Endothelial cell of umbilical vein (primary cell): ENCODE data around the gene ATP5PD. TPM values are rescaled to one million over a fixed set of nuclear protein-coding genes. Genes with fewer than 3 reads are reported as not detected.

ENCODE experiments used
- BruUV-seq: library from RNA; stranded (reverse); fragments of 400-500 nt; replicated peaks from 2 replicates; lab custom pipeline; 2021; lab: Mats Ljungman, UMichigan
- CTCF ChIA-PET: fragments of 300-600, 350-600 bp; sonication (Branson Sonifier 250); formaldehyde crosslinking; loops from one replicate; lab custom pipeline; 2021; ENCODE audit warnings: antibody characterized with exemption, inconsistent platforms; lab: Charles Lee
- POLR2A ChIA-PET: fragments of 300-600, 350-600 bp; sonication (Branson Sonifier 250); formaldehyde crosslinking; loops from one replicate; lab custom pipeline; 2021; ENCODE audit warnings: antibody characterized with exemption, inconsistent platforms; lab: Charles Lee
- DNase-seq: peaks from one replicate; pipeline ENCODE4 v3.0.0-alpha.2; 2011; ENCODE audit warnings: low read depth, low spot score
- FAIRE-seq: peaks from 2 replicates; lab custom pipeline; 2011; peaks lifted over from hg19 to GRCh38; lab: Jason Lieb, UNC
- H2AFZ ChIP-seq: 2 replicates; pipeline ENCODE4 v1.6.0; 2012; ENCODE audit warnings: low read depth, low read length, control low read depth, inconsistent platforms
- H3K27ac ChIP-seq: 2 replicates; pipeline ENCODE4 v1.5.1; 2011; ENCODE audit warnings: low read depth, mild to moderate bottlenecking, control low read depth, low read length, moderate library complexity; ENCODE audit not compliant: insufficient read depth
- H3K27me3 ChIP-seq, 2 experiments: 2 replicates each; pipeline versions ENCODE4 v1.6.0 to v1.6.1; 2011; ENCODE audit warnings: low read length in 2 of 2, mixed read lengths in 1 of 2; ENCODE audit not compliant: control insufficient read depth in 2 of 2, insufficient read depth in 2 of 2
- H3K36me3 ChIP-seq, 2 experiments: 2 replicates in 1 of 2; 3 replicates in 1 of 2; pipeline ENCODE4 v1.5.1; 2011; ENCODE audit warnings: low read length in 2 of 2, mild to moderate bottlenecking in 1 of 2, moderate library complexity in 1 of 2; ENCODE audit not compliant: control insufficient read depth in 2 of 2, insufficient read depth in 2 of 2; ENCODE audit errors: extremely low read depth in 1 of 2
- H3K4me1 ChIP-seq: 3 replicates; pipeline ENCODE4 v1.5.1; 2011; ENCODE audit warnings: mild to moderate bottlenecking, low read length; ENCODE audit not compliant: control insufficient read depth, insufficient read depth; ENCODE audit errors: extremely low read depth
- H3K4me2 ChIP-seq: 2 replicates; pipeline ENCODE4 v1.6.1; 2011; ENCODE audit warnings: low read length, control low read depth, mixed read lengths; ENCODE audit not compliant: insufficient read depth
- H3K4me3 ChIP-seq, 3 experiments: fragments of 200-600 bp in 1 of 3; sonication (generic), shearing (Covaris generic) in 1 of 3; replicated peaks in 1 of 3; 2 replicates each; pipeline ENCODE4 v1.5.1; 2011 to 2016; ENCODE audit warnings: control low read depth in 3 of 3, low read length in 3 of 3, mild to moderate bottlenecking in 2 of 3, inconsistent platforms in 1 of 3, low read depth in 1 of 3, moderate library complexity in 1 of 3; ENCODE audit not compliant: insufficient read depth in 1 of 3
- H3K79me2 ChIP-seq: 2 replicates; pipeline ENCODE4 v1.6.0; 2012; ENCODE audit warnings: low read length, inconsistent platforms; ENCODE audit not compliant: control insufficient read depth, insufficient read depth
- H3K9ac ChIP-seq: replicated peaks from 2 replicates; pipeline ENCODE3; 2011; ENCODE audit warnings: low read length, control low read depth; ENCODE audit not compliant: insufficient read depth; ENCODE audit errors: extremely low read depth
- H3K9me1 ChIP-seq: replicated peaks from 3 replicates; pipeline ENCODE4 v1.6.0; 2011; ENCODE audit warnings: mild to moderate bottlenecking, low read length; ENCODE audit not compliant: control insufficient read depth, insufficient read depth; ENCODE audit errors: extremely low read depth
- H3K9me3 ChIP-seq: replicated peaks from 2 replicates; pipeline ENCODE4 v1.5.1; 2012; ENCODE audit warnings: low read length, inconsistent platforms; ENCODE audit not compliant: control insufficient read depth, insufficient read depth
- H4K20me1 ChIP-seq: replicated peaks from 2 replicates; pipeline ENCODE3; 2011; ENCODE audit warnings: mild to moderate bottlenecking, low read length; ENCODE audit not compliant: control insufficient read depth, insufficient read depth; ENCODE audit errors: extremely low read depth
- EZH2 ChIP-seq: IDR thresholded peaks from 2 replicates; pipeline ENCODE4 v1.6.1; 2012; ENCODE audit warnings: borderline replicate concordance, low read depth, mild to moderate bottlenecking, moderate library complexity, low read length, inconsistent platforms; ENCODE audit not compliant: severe bottlenecking
- FOS ChIP-seq: IDR thresholded peaks from 2 replicates; pipeline ENCODE4 v1.6.1; 2011; ENCODE audit warnings: mild to moderate bottlenecking, low read length, moderate library complexity, borderline replicate concordance; ENCODE audit not compliant: insufficient read depth
- GATA2 ChIP-seq: IDR thresholded peaks from 2 replicates; pipeline ENCODE4 v1.7.0; 2011; ENCODE audit warnings: low read depth, mild to moderate bottlenecking, moderate library complexity, mixed read lengths, low read length; ENCODE audit not compliant: insufficient read length, insufficient read depth
- JUN ChIP-seq: IDR thresholded peaks from 2 replicates; pipeline ENCODE4 v1.6.1; 2011; ENCODE audit warnings: borderline replicate concordance, low read depth; ENCODE audit not compliant: insufficient read length, insufficient read depth
- MAX ChIP-seq: IDR thresholded peaks from 2 replicates; pipeline ENCODE4 v1.6.1; 2011; ENCODE audit not compliant: insufficient read depth, insufficient read length
- MYC ChIP-seq: IDR thresholded peaks from one replicate; pipeline ENCODE4 v1.6.1; 2011; ENCODE audit warnings: mild to moderate bottlenecking, low read depth, low read length
- POLR2A ChIP-seq: IDR thresholded peaks from 2 replicates; pipeline ENCODE4 v1.6.1; 2012; ENCODE audit warnings: low read depth, mild to moderate bottlenecking, control low read depth, low read length
- POLR2AphosphoS5 ChIP-seq: IDR thresholded peaks from 2 replicates; pipeline ENCODE4 v1.6.1; 2012; ENCODE audit warnings: low read depth, mild to moderate bottlenecking, control low read depth, low read length, moderate library complexity; ENCODE audit not compliant: insufficient read depth
- dilution Hi-C: fragments of 300-500 bp; cut with MboI; formaldehyde crosslinking; loops from one replicate; pipeline ENCODE4 v1.15.0; 2019; ENCODE audit warnings: low sequenced_read_pairs; ENCODE audit not compliant: extremely low pct_ligation_motif_present
- intact Hi-C: fragments of 100-400 bp; cut with micrococcal nuclease; formaldehyde crosslinking; loops from one replicate; pipeline ENCODE4 v1.10.0; 2022
- polyA plus RNA-seq, 4 experiments: library from polyadenylated mRNA; depleted of rRNA in 3 of 4; stranded (reverse) in 3 of 4; unstranded in 1 of 4; fragments of >200 nt; gene quantifications; 2 replicates each; pipeline versions ENCODE4 v1.2.1 to v1.2.3, GENCODE V29; 2011 to 2012; ENCODE audit warnings: missing spikeins in 1 of 4
- total RNA-seq: library from RNA; stranded (reverse); gene quantifications from 2 replicates; pipeline ENCODE4 v1.2.3, GENCODE V29; 2021
- TF ChIP-seq, protein P1 (sequence below), 2 donors: IDR thresholded peaks; 1 replicate in 1 of 2; 2 replicates in 1 of 2; pipeline ENCODE4 v1.5.1; 2011; ENCODE audit warnings: low read length in 2 of 2, mild to moderate bottlenecking in 2 of 2, moderate library complexity in 2 of 2, control low read depth in 1 of 2, inconsistent platforms in 1 of 2, low read depth in 1 of 2; ENCODE audit not compliant: insufficient read depth in 1 of 2; ENCODE audit errors: extremely low read depth in 1 of 2

The ATP5PD gene
- total and polyA plus RNA-seq, 2 donors (not counting 3 experiments of a cell fraction or from before 2014, with no cell fraction given) = 182 to 200 TPM

DNA sequence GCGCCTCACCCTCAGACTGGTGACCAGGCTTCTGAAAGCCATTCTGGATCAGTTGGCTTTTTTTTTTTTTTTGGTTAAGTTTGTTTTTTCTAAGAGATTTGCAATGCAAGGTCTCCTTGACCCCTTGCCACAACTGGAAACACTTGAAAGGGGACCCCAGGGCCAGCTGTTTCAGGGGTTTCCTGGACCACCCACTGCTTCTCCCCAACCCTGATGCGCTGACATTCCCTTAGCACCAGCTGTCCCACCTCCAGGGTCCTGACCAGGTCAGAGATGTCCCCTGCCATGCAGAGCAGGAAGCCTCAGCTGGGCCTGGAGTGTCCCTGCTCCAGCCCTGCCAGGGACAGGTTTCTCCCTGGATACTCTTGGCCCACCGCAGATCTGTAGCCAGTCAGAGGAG, 42.4 kb downstream of the ATP5PD start:
- intact Hi-C loops = no loop called here
- TF ChIP-seq POLR2AphosphoS5 (no peak), POLR2A (no peak), GATA2 (no peak), MAX (no peak), MYC (no peak), EZH2 (no peak), JUN (no peak), FOS (no peak)
- TF ChIP-seq, protein P1, sequence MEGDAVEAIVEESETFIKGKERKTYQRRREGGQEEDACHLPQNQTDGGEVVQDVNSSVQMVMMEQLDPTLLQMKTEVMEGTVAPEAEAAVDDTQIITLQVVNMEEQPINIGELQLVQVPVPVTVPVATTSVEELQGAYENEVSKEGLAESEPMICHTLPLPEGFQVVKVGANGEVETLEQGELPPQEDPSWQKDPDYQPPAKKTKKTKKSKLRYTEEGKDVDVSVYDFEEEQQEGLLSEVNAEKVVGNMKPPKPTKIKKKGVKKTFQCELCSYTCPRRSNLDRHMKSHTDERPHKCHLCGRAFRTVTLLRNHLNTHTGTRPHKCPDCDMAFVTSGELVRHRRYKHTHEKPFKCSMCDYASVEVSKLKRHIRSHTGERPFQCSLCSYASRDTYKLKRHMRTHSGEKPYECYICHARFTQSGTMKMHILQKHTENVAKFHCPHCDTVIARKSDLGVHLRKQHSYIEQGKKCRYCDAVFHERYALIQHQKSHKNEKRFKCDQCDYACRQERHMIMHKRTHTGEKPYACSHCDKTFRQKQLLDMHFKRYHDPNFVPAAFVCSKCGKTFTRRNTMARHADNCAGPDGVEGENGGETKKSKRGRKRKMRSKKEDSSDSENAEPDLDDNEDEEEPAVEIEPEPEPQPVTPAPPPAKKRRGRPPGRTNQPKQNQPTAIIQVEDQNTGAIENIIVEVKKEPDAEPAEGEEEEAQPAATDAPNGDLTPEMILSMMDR (IDR thresholded peaks at IDR 0.05; ENCODE audit: extremely low read depth in 1 of 2, insufficient read depth in 1 of 2, low read depth in 1 of 2, low read length in 2 of 2) = no peak
- H3K27me3 ChIP-seq = no peaks in the 10 kb centered on the region
- DNase-seq (no peak), FAIRE-seq (no peak)
- no peaks in the 10 kb centered on the region for H3K9me3 ChIP-seq
- no peak overlapping the region for H3K27ac ChIP-seq
- BruUV-seq = no TSS peak
- H3K79me2 ChIP-seq = no peaks in the 10 kb centered on the region
- no peaks in the 10 kb centered on the region for H4K20me1 ChIP-seq
- no peak overlapping the region for H3K9ac ChIP-seq
- no peak overlapping the region for H2AFZ ChIP-seq
- no peaks in the 10 kb centered on the region for H3K4me1 ChIP-seq
- POLR2A ChIA-PET = interaction anchor here (0.7 kb wide), 1 partner anchor 196 kb away, joined by 6 read pairs; no protein-coding TSS in a partner anchor
- CTCF ChIA-PET = interaction anchor here (1.3 kb wide), 1 partner anchor 9 kb away, joined by 3 read pairs; no protein-coding TSS in a partner anchor
- H3K4me2 ChIP-seq = no peak overlapping the region
- dilution Hi-C loops = no loop called here
- no peak overlapping the region for H3K4me3 ChIP-seq
- H3K36me3 ChIP-seq = peaks cover 0 to 41% of the 10 kb centered on the region in 2 experiments
- H3K9me1 ChIP-seq = no peaks in the 10 kb centered on the region
